Astrocyte (in vitro differentiated cells and primary cell): ENCODE data around the gene KRTAP5-6.

ENCODE experiments used
- CTCF ChIP-seq: IDR thresholded peaks from 2 replicates; pipeline ENCODE4 v1.5.1; 2011; ENCODE audit warnings: low read depth, mild to moderate bottlenecking, inconsistent platforms, low read length, moderate library complexity; ENCODE audit not compliant: insufficient read depth
- EZH2 ChIP-seq: IDR thresholded peaks from 2 replicates; pipeline ENCODE4 v1.6.1; 2012; ENCODE audit warnings: mild to moderate bottlenecking, low read length, inconsistent platforms; ENCODE audit not compliant: insufficient read depth

- TF ChIP-seq CTCF (no peak), EZH2 (no peak)
Measured at GRCh38 chr11:1731451-1732059, 34.6 kb downstream of the KRTAP5-6 start.
